ENCODE data around the gene TRIM63. TPM values are rescaled to one million over a fixed set of nuclear protein-coding genes. Genes with fewer than 3 reads are reported as not detected.

TRIM63 gene
- total and polyA plus RNA-seq, 11 donors = 136 to 598 (median 204) TPM

DNA sequence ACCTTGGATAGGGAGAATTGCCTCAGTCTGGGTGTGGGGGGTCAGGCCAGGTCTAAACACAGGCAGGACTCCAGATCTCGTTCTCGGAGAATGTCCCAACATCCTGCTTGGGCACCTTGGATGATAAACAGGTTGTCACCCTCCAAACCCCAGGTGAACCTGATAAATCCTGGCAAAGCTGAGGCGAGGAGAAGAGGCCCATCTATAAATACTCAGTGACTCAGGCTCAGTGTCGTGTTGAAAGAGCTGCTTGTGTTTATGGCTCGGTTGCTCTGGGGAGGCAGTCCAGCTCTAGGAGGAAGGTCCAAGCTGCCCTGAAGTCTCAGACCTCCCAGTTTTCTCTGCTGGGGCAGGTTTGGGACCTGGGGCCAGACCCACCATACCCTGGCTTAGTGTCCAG, 15.8 kb upstream of the TRIM63 start:
- ATAC-seq (peak; percentile 83 to 86 (median 84)), DNase-seq (peak in 4 of 5 donors; percentile 48 to 72 (median 58))
- TF ChIP-seq CTCF (IDR thresholded peaks at IDR 0.05) = no peak
- peak in 1 of 2 donors; percentile 48 for TF ChIP-seq POLR2A (IDR thresholded peaks at IDR 0.05)
- H3K27me3 ChIP-seq = no peaks in the 10 kb centered on the region
- peak overlapping the region in 1 of 12 donors; percentile 8 for H3K4me3 ChIP-seq
- H3K4me1 ChIP-seq = peaks cover 0 to 37% (median 0%) of the 10 kb centered on the region in 12 donors
- 29 to 35% (median 32%) methylated on average over 4 to 5 of the region's 5 CpGs for WGBS, 4 donors
- no peaks in the 10 kb centered on the region for H3K9me3 ChIP-seq
- H3K27ac ChIP-seq = peak overlapping the region; percentile 67 to 93 (median 78)
- intact Hi-C loops (cut with DNase I) = loop anchor here in 1 of 10 donors (1.0 to 5.0 kb wide), 2 partner anchors 16 to 46 kb away; partner anchors contain the start of gene TRIM63
- H3K36me3 ChIP-seq = no peaks in the 10 kb centered on the region

DNA sequence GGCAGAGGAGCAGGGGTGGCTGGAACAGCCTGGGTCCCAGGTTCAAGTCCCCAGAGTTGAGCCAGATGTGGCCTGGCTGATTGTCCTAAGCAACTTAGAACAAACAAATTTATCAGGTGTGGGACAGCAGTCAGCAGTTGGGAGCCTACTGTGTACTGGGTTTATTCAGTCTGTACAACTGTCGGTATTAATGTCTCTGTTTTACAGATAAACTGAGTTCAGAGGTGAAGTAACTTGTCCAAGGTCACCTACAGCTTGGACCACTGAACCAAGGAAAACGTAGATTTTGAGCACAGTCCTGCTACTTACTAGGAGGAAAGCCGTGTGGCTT, 14.6 kb upstream of the TRIM63 start:
- no peaks in the 10 kb centered on the region for H3K27me3 ChIP-seq
- TF ChIP-seq CTCF (IDR thresholded peaks at IDR 0.05) = no peak
- TF ChIP-seq POLR2A (IDR thresholded peaks at IDR 0.05) = no peak
- H3K4me1 ChIP-seq = peaks cover 0 to 37% (median 0%) of the 10 kb centered on the region in 12 donors
- intact Hi-C loops (cut with DNase I) = loop anchor here in 1 of 10 donors (5.0 kb wide), 1 partner anchor 45 kb away; no protein-coding TSS in a partner anchor
- no peak overlapping the region for H3K4me3 ChIP-seq
- ATAC-seq (no peak), DNase-seq (no peak)
- H3K27ac ChIP-seq = peak overlapping the region; percentile 67 to 93 (median 78)
- no peaks in the 10 kb centered on the region for H3K9me3 ChIP-seq
- 52 to 64% (median 57%) methylated on average over 3 of the region's 3 CpGs for WGBS, 4 donors
- no peaks in the 10 kb centered on the region for H3K36me3 ChIP-seq

DNA sequence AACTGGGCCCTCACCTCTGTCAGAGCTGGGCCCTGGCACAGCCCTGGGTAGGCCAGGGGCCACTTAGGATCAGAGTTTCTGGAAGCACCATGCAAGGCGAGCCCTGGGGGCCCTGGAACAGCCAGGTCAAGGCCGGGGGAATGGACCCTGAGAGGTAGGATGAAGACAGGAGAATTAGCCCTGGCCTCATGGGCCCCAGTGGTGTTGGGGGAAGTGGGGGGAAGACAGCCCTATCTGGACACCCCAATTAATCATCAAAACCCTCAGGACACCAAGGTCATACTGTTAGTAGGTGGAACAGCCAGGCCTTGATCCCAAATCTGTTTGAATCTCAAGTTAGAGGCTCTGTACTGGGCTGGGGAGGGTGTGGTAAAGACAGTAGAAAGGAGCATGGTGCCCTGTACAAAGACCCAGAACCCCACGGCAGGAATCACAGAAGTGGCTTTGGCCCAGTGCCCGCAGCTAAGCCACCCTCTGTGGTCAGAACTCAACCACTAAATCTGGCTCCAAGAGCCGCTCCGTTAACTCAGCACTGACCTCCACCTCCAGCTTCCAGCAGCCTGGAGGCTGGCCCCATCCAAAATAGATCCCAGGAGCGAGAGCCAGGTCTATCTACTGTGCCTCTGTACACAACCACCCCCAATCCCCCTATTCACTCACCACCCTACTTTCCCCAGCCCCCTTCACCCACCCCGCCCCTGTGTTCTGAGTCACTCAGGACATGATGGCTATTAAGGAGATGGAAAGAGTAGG, 14.0 kb upstream of the TRIM63 start:
- ATAC-seq (peak; percentile 54 to 80 (median 68)), DNase-seq (peak; percentile 49 to 82 (median 73))
- no peak for TF ChIP-seq POLR2A (IDR thresholded peaks at IDR 0.05)
- TF ChIP-seq CTCF (IDR thresholded peaks at IDR 0.05) = no peak
- Histone ChIP-seq H3K27me3 (peaks cover 0 to under 1% (median 0%) of the 10 kb centered on the region in 9 donors), H3K9me3 (no peaks in the 10 kb centered on the region), H3K4me3 (no peak overlapping the region), H3K27ac (peak overlapping the region; percentile 67 to 93 (median 78)), H3K36me3 (no peaks in the 10 kb centered on the region), H3K4me1 (peaks cover 0 to 39% (median 0%) of the 10 kb centered on the region in 12 donors)
- intact Hi-C loops (cut with DNase I) = loop anchor here in 1 of 10 donors (5.0 kb wide), 1 partner anchor 44 kb away; no protein-coding TSS in a partner anchor
- 55 to 63% (median 57%) methylated on average over 7 to 8 of the region's 8 CpGs for WGBS, 4 donors

All from heart left ventricle (tissue), 16 donors.